GM12874 (cell line): ENCODE results near the gene AREG.

Source experiments
- TF ChIP-seq, protein P1 (sequence below): IDR thresholded peaks from 2 replicates; pipeline ENCODE4 v1.5.1; 2011; ENCODE audit warnings: low read depth, mild to moderate bottlenecking, control low read depth, low read length, moderate library complexity; ENCODE audit not compliant: insufficient read depth

The AREG gene, protein sequence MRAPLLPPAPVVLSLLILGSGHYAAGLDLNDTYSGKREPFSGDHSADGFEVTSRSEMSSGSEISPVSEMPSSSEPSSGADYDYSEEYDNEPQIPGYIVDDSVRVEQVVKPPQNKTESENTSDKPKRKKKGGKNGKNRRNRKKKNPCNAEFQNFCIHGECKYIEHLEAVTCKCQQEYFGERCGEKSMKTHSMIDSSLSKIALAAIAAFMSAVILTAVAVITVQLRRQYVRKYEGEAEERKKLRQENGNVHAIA

DNA sequence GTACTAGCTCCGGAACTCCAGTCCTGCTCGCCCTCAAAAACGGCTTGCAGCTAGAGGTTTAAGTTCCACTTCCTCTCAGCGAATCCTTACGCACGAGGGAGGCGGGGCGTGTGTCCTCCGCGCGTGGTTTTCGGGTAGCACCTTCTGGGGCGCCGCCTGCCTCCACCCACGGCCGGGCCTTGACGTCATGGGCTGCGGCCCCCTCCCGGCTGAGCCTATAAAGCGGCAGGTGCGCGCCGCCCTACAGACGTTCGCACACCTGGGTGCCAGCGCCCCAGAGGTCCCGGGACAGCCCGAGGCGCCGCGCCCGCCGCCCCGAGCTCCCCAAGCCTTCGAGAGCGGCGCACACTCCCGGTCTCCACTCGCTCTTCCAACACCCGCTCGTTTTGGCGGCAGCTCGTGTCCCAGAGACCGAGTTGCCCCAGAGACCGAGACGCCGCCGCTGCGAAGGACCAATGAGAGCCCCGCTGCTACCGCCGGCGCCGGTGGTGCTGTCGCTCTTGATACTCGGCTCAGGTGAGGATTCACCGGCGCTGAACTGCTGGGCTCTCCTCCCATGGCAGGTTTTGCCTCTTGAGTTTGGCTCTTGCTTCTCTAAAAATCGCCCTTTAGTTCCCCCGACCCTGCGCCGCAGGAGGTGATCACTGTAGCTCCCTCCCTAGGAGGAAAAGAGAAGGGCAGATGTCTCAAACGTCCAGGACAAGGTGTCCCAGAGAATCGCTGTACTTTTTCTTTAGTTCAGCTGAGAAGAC is at the start of gene AREG:
Gene AREG, plus strand, starts transcription at position 246 of the 752 bp plus-strand sequence. Its CDS starts 210 bp downstream, at position 456.
- TF ChIP-seq, protein P1, sequence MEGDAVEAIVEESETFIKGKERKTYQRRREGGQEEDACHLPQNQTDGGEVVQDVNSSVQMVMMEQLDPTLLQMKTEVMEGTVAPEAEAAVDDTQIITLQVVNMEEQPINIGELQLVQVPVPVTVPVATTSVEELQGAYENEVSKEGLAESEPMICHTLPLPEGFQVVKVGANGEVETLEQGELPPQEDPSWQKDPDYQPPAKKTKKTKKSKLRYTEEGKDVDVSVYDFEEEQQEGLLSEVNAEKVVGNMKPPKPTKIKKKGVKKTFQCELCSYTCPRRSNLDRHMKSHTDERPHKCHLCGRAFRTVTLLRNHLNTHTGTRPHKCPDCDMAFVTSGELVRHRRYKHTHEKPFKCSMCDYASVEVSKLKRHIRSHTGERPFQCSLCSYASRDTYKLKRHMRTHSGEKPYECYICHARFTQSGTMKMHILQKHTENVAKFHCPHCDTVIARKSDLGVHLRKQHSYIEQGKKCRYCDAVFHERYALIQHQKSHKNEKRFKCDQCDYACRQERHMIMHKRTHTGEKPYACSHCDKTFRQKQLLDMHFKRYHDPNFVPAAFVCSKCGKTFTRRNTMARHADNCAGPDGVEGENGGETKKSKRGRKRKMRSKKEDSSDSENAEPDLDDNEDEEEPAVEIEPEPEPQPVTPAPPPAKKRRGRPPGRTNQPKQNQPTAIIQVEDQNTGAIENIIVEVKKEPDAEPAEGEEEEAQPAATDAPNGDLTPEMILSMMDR: peak; percentile 53; the same call in 1 of the 2 replicates

DNA sequence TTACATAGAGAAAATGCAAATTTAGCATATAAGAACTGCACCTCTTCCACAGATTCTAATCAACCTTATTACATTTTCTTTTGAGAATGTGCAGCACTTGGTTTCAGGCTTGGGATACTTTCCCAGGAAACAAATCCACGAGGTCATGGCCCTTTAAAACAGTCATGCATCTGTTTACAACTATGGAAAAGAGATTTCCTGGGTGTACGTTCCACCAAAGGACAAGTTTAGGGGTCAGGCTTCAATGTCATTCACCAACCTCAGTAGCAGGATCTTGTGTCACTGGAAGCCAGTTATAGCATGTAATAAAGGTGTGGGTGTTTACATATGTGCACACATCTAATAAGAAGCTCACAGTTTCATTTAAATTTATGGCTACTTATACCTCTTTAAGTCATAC is 49.3 kb upstream of the AREG start:
- TF ChIP-seq, protein P1: no peak

DNA sequence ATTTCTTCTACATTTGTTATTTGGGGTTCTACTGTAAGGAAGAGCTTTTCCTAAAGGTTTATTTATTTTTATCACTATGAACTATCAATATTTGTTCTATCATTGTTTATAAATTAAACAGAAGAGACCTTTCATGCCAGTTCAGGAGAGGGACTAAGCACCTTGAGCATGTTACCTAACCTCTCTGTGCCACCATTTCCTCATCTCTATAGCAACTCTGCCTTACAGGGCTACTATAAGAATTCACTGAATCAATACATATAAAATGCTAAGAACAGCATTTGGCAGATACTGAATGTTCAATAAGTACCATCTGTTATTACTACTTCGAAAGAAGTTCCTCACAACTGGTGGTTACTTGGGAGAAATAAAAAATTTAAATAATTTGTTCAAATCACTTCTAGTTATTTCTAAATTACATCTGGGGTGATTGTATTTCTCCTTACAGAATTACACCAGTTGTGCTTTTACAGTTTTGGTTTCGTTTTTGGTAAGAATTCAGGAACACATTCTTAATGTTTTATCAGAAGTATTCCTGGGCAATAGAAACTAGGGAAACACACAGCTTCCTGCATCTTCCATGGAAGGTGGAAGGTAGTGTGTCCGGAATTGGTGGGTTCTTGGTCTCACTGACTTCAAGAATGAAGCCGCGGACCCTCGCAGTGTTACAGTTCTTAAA is 47.0 kb upstream of the AREG start:
- TF ChIP-seq, protein P1: no peak

DNA sequence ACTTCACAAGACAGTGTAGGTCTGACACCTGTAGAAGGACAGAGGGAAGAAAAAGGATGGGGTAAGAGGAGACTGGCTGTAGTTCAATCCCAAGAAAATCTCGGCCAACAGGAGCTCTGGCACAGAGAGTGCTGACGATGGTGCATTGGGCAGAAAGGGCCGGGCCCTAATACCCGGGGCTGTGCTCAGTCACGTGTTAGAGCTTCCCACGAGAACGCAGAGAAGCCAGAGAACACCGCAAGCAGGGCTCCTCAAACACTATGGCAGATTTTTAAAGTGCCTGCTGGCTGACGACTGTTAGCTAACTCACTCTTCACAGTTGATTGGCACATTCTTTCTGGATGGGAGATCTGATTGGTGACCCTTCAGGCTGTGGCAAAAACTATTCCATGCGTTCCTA is 44.5 kb upstream of the AREG start:
- TF ChIP-seq, protein P1: no peak

DNA sequence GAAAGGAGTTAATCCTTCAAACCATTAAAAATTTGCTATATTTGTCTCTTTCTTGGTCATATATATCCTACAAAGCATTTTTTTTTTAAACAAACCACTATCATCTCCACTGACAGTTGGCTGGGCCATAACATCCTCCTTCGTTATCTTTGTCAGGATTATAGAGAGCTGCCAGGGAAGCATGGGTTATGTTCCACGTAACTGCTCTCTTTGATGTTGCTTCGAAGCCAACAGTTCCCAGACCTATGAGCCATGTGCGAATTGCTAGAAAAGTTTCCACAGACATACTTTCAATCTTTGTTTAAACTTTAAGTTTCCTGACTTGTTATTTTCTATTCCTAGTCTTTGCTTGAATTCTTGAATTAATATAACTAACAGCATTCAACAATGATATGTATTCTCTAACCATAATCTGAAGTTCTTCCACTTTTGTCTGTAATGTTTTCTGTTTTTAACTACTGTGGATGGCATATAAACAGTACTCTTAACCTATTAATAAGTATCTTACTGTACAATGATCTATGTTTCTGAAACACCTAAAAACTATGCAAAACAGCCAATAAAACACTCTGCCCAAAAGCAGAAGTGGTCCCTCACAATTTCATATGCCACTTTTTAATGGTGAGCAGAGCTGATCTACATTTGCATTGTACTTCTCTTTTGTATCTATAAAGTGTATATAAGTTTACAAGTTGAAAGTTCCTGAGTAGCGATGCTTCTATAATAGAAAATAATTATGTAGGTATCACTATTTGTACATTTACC is 42.1 kb upstream of the AREG start:
- TF ChIP-seq, protein P1: no peak

DNA sequence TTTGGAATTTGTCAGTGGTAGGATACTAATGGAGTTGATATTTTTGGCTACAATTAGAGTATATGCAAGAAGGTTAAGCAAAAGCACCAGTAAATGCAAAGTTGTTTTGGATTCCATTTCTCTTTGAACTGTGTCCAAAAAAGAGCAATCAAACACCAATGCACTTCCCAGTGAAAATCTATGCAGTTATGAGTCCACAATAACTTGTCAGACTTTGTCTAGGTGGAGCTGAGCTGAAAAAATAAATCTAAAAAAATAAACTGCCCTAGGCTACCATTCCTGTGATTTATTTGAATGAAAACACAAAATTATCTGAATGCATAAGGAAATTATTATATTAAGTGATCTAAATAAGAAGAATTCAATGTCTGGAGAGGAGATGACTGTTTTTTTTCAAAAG is 37.0 kb upstream of the AREG start:
- TF ChIP-seq, protein P1: no peak
